K562 (cell line): Measurements from ENCODE around the gene NR4A2. TPM values are rescaled to one million over a fixed set of nuclear protein-coding genes. Genes with fewer than 3 reads are reported as not detected.

Source experiments
- ATAC-seq: fragments of 200-7000 bp; cut with Tn5 transposase; 3 replicates; pipeline ENCODE4 v1.9.1; 2020; ENCODE audit warnings: moderate library complexity
- BruUV-seq: library from RNA; stranded (reverse); fragments of 400-500 nt; replicated peaks from 2 replicates; lab custom pipeline; 2021; lab: Mats Ljungman, UMichigan
- CTCF ChIA-PET: fragments of 300-600 bp; formaldehyde crosslinking; extraction: SDS; loops from one replicate; lab custom pipeline; 2021; ENCODE audit warnings: low intra/inter-chr PET ratio; lab: Yijun Ruan, JAX
- POLR2A ChIA-PET: fragments of 300-600, 350-650 bp; sonication (Branson Sonifier 250); formaldehyde crosslinking; extraction: SDS; loops from one replicate; lab custom pipeline; 2021; ENCODE audit warnings: antibody characterized with exemption, inconsistent platforms; lab: Yijun Ruan, JAX
- DNase-seq, 4 experiments: peaks; one replicate each; pipeline versions ENCODE4 v3.0.0 to v3.0.0-alpha.2; 2011 to 2018; ENCODE audit warnings: low spot score in 3 of 4, mixed read lengths in 3 of 4; ENCODE audit errors: extremely low read depth in 1 of 4
- FAIRE-seq: peaks from 2 replicates; lab custom pipeline; 2011; peaks lifted over from hg19 to GRCh38; lab: Jason Lieb, UNC
- H2AFZ ChIP-seq: 2 replicates; pipeline ENCODE4 v1.6.0; 2011; ENCODE audit warnings: low read depth, low read length, control low read depth, inconsistent platforms
- H3K27ac ChIP-seq: fragments of 200-600 bp; 3 replicates; pipeline ENCODE4 v1.8.0; 2011; ENCODE audit warnings: low read depth, mild to moderate bottlenecking, control low read depth, inconsistent platforms, low read length, moderate library complexity, mixed read lengths; ENCODE audit errors: extremely low read depth
- H3K27me3 ChIP-seq, 2 experiments: fragments of 300-600 bp in 1 of 2; 2 replicates in 1 of 2; 3 replicates in 1 of 2; pipeline versions ENCODE4 v1.6.0 to v1.8.0; 2011; ENCODE audit warnings: inconsistent platforms in 2 of 2, low read length in 2 of 2, mild to moderate bottlenecking in 1 of 2, mixed read lengths in 1 of 2, moderate library complexity in 1 of 2; ENCODE audit not compliant: control insufficient read depth in 2 of 2, insufficient read depth in 2 of 2
- H3K36me3 ChIP-seq: fragments of 300-600 bp; 3 replicates; pipeline ENCODE4 v1.8.0; 2011; ENCODE audit warnings: mild to moderate bottlenecking, low read length, inconsistent platforms; ENCODE audit not compliant: control insufficient read depth, insufficient read depth
- H3K4me1 ChIP-seq, 2 experiments: fragments of 200-600 bp in 1 of 2; replicated peaks in 1 of 2; 2 replicates in 1 of 2; 3 replicates in 1 of 2; pipeline versions ENCODE4 v1.5.1 to v1.8.0; 2011; ENCODE audit warnings: inconsistent platforms in 2 of 2, low read length in 2 of 2, mild to moderate bottlenecking in 1 of 2, mixed read lengths in 1 of 2, moderate library complexity in 1 of 2; ENCODE audit not compliant: control insufficient read depth in 2 of 2, insufficient read depth in 2 of 2
- H3K4me2 ChIP-seq: 2 replicates; pipeline ENCODE4 v1.6.1; 2011; ENCODE audit warnings: low read length, control low read depth, inconsistent platforms, mixed read lengths; ENCODE audit not compliant: insufficient read depth
- H3K4me3 ChIP-seq: fragments of 200-600 bp; sonication (generic), shearing (Covaris generic); 2 replicates; pipeline ENCODE4 v1.5.1; 2016; ENCODE audit warnings: control low read depth, inconsistent platforms
- H3K79me2 ChIP-seq: fragments of 200-600 bp; 3 replicates; pipeline ENCODE4 v1.8.0; 2011; ENCODE audit warnings: low read length, inconsistent platforms; ENCODE audit not compliant: control insufficient read depth, insufficient read depth
- H3K9ac ChIP-seq, 2 experiments: 2 replicates each; pipeline versions ENCODE4 v1.6.0 to v1.6.1; 2011; ENCODE audit warnings: low read depth in 2 of 2, low read length in 2 of 2, control low read depth in 1 of 2, inconsistent platforms in 1 of 2, mild to moderate bottlenecking in 1 of 2, mixed read lengths in 1 of 2; ENCODE audit not compliant: insufficient read depth in 1 of 2
- H3K9me1 ChIP-seq: one replicate; pipeline ENCODE4 v1.6.0; 2011; ENCODE audit warnings: inconsistent platforms, mild to moderate bottlenecking, low read length, moderate library complexity; ENCODE audit not compliant: control insufficient read depth, insufficient read depth
- H3K9me3 ChIP-seq: replicated peaks from 2 replicates; pipeline ENCODE4 v1.5.1; 2011; ENCODE audit warnings: low read depth, low read length, inconsistent platforms; ENCODE audit not compliant: control insufficient read depth, insufficient read depth
- H4K20me1 ChIP-seq: replicated peaks from 2 replicates; pipeline ENCODE4 v1.6.1; 2011; ENCODE audit warnings: low read length, inconsistent platforms, mixed read lengths; ENCODE audit not compliant: control insufficient read depth, insufficient read depth
- CEBPB ChIP-seq: fragments of 450-650 bp; IDR thresholded peaks from 2 replicates; pipeline ENCODE4 v1.6.1; 2016; ENCODE audit warnings: missing genetic modification characterization, missing compliant biosample characterization
- DACH1 ChIP-seq: fragments of 450-650 bp; IDR thresholded peaks from 2 replicates; pipeline ENCODE4 v1.6.1; 2018; ENCODE audit not compliant: partially characterized antibody
- ELF1 ChIP-seq: fragments of 200-800 bp; sonication (Bioruptor generic); IDR thresholded peaks from 2 replicates; pipeline ENCODE4 v1.6.1; 2016; ENCODE audit warnings: missing genetic modification characterization, missing compliant biosample characterization
- HDAC2 ChIP-seq: fragments of 450-650 bp; IDR thresholded peaks from 2 replicates; pipeline ENCODE4 v1.6.1; 2016; ENCODE audit warnings: mild to moderate bottlenecking
- JUND ChIP-seq, 2 experiments: IDR thresholded peaks; 2 replicates in 1 of 2; 3 replicates in 1 of 2; pipeline ENCODE4 v1.6.1; 2011; ENCODE audit warnings: borderline replicate concordance in 2 of 2, low read depth in 2 of 2, low read length in 2 of 2, improper control_type of control experiment in 1 of 2, missing biosample characterization in 1 of 2, missing genetic modification characterization in 1 of 2, missing genetic modification reagents in 1 of 2
- MCM7 ChIP-seq, 2 experiments: fragments of 450-650 bp; IDR thresholded peaks; 2 replicates each; pipeline ENCODE4 v1.6.1; 2016 to 2018
- NFE2L1 ChIP-seq: fragments of 450-650 bp; IDR thresholded peaks from 2 replicates; pipeline ENCODE4 v1.6.1; 2016; ENCODE audit warnings: missing genetic modification characterization, low read depth, mild to moderate bottlenecking, missing compliant biosample characterization, moderate library complexity, borderline replicate concordance
- POLR2AphosphoS2 ChIP-seq: IDR thresholded peaks from 2 replicates; pipeline ENCODE4 v1.6.1; 2012; ENCODE audit warnings: low read length, improper control_type of control experiment
- RAD51 ChIP-seq: fragments of 450-650 bp; IDR thresholded peaks from 2 replicates; pipeline ENCODE4 v1.7.1; 2016; ENCODE audit warnings: low read depth, mild to moderate bottlenecking, borderline replicate concordance
- SRSF1 ChIP-seq: fragments of 200-400 bp; formaldehyde crosslinking; IDR thresholded peaks from 2 replicates; pipeline ENCODE4 v1.6.1; 2017; ENCODE audit warnings: mild to moderate bottlenecking, low read depth, low read length, moderate library complexity
- SRSF3 ChIP-seq: fragments of 200-400 bp; formaldehyde crosslinking; IDR thresholded peaks from 2 replicates; pipeline ENCODE4 v1.6.1; 2016; ENCODE audit warnings: mild to moderate bottlenecking, low read length, moderate library complexity; ENCODE audit not compliant: insufficient read depth
- SUPT5H ChIP-seq: fragments of 450-650 bp; IDR thresholded peaks from 2 replicates; pipeline ENCODE4 v1.6.1; 2016
- TAF9B ChIP-seq: fragments of 450-650 bp; IDR thresholded peaks from 2 replicates; pipeline ENCODE4 v1.6.1; 2018; ENCODE audit warnings: mild to moderate bottlenecking; ENCODE audit not compliant: partially characterized antibody
- TBP ChIP-seq: optimal IDR thresholded peaks from 2 replicates; pipeline ENCODE3; 2011; ENCODE audit warnings: low read depth, low read length, improper control_type of control experiment
- ZNF212 ChIP-seq: fragments of 450-650 bp; formaldehyde crosslinking; IDR thresholded peaks from 2 replicates; pipeline ENCODE4 v1.4.0; 2020; ENCODE audit warnings: mild to moderate bottlenecking
- ZNF23 ChIP-seq: fragments of 250-450 bp; sonication (Bioruptor Pico); IDR thresholded peaks from 2 replicates; pipeline ENCODE4 v1.4.0; 2020; ENCODE audit warnings: mild to moderate bottlenecking
- ZNF586 ChIP-seq: fragments of 450-650 bp; formaldehyde crosslinking; conservative IDR thresholded peaks from 2 replicates; pipeline ENCODE4 v1.4.0; 2020; ENCODE audit warnings: mild to moderate bottlenecking, moderate library complexity
- ZNF696 ChIP-seq: fragments of 250-450 bp; sonication (Bioruptor Pico); conservative IDR thresholded peaks from 2 replicates; pipeline ENCODE4 v1.4.0; 2020; ENCODE audit warnings: mild to moderate bottlenecking, moderate library complexity
- WGBS: fragments of 100-300 bp; shearing (Covaris generic); methylation state at CpG from one replicate; pipeline ENCODE4 v1.1.6; 2016; ENCODE audit warnings: low coverage, mixed read lengths; ENCODE audit not compliant: insufficient coverage; ENCODE audit errors: missing lambda C conversion rate; 5-methylcytosine and 5-hydroxymethylcytosine counted together
- in situ Hi-C: fragments of 300-500 bp; cut with MboI; formaldehyde crosslinking; loops from 4 replicates; pipeline ENCODE4 v1.15.0; 2018; ENCODE audit warnings: inconsistent platforms, mixed read lengths
- intact Hi-C: fragments of 100-400 bp; cut with micrococcal nuclease; formaldehyde crosslinking; loops from 2 replicates; pipeline ENCODE4 v1.14.2; 2022
- polyA plus RNA-seq, 8 experiments: library from polyadenylated mRNA; depleted of rRNA in 4 of 8; stranded (reverse) in 5 of 8; unstranded in 3 of 8; fragments of >200 nt; fragmentation: Nextera tagmentation in 2 of 8; fragmentation: Illumina TruSeq in 1 of 8; extraction: Ambion mirVana in 2 of 8; extraction: Trizol in 1 of 8; gene quantifications; 2 replicates each; pipeline versions ENCODE4 v1.2.1 to v1.2.3, GENCODE V29; 2011 to 2014; ENCODE audit warnings: inconsistent platforms in 1 of 8, missing spikeins in 1 of 8
- total RNA-seq, 7 experiments: library from RNA; depleted of rRNA in 6 of 7; stranded (reverse); fragments of >200 nt in 6 of 7; fragmentation: Illumina TruSeq in 2 of 7; extraction: Trizol in 2 of 7; gene quantifications; 2 replicates each; pipeline versions ENCODE4 v1.2.1 to v1.2.3, GENCODE V29; 2011 to 2021; ENCODE audit warnings: low replicate concordance in 1 of 7
- TF ChIP-seq, protein P1 (sequence below), 2 experiments: IDR thresholded peaks; 2 replicates each; pipeline ENCODE4 v1.6.1; 2011; ENCODE audit warnings: borderline replicate concordance in 1 of 2, control low read depth in 1 of 2, low read depth in 1 of 2, low read length in 1 of 2, mild to moderate bottlenecking in 1 of 2, mixed read lengths in 1 of 2, moderate library complexity in 1 of 2; ENCODE audit not compliant: insufficient read depth in 1 of 2, insufficient read length in 1 of 2, poor library complexity in 1 of 2, severe bottlenecking in 1 of 2; ENCODE audit errors: extremely low read depth in 1 of 2

Gene NR4A2
- total and polyA plus RNA-seq, 9 of the 15 experiments (the other 6 are each of a cell fraction or from before 2014, with no cell fraction given) = 0.94 to 5.1 (median 1.3) TPM

GRCh38 chr2:156340377-156340776, 7.9 kb upstream of the NR4A2 start:
- peaks cover 46% of the 10 kb centered on the region; the same call in 2 of the 3 replicates for H3K79me2 ChIP-seq
- in situ Hi-C loops = loop anchor here (25.0 kb wide), 1 partner anchor 872 kb away; no protein-coding TSS in a partner anchor
- intact Hi-C loops = loop anchor here (2.0 kb wide), 1 partner anchor 96 kb away; the partner anchor contains the start of gene GPD2
- CTCF ChIA-PET = no interaction called here
- FAIRE-seq (no peak), ATAC-seq (peak; percentile 4; the same call in 2 of the 3 replicates), DNase-seq (peak in 1 of 4 experiments; percentile 64)
- no peaks in the 10 kb centered on the region; the same call in 2 of the 3 replicates for H3K36me3 ChIP-seq
- H3K4me3 ChIP-seq = peak overlapping the region; percentile 88
- peaks cover 6 to 30% of the 10 kb centered on the region in 2 experiments; a peak in 4 of 5 replicates for H3K4me1 ChIP-seq
- peak overlapping the region; percentile 98 for H3K27ac ChIP-seq
- H3K9me3 ChIP-seq = no peaks in the 10 kb centered on the region
- no peaks in the 10 kb centered on the region for H3K9me1 ChIP-seq
- POLR2A ChIA-PET = interaction anchor here (1.0 to 1.7 kb wide), 6 partner anchors 11 to 921 kb away, joined by 3 to 6 read pairs (median 4); no protein-coding TSS in a partner anchor
- H3K27me3 ChIP-seq = no peaks in the 10 kb centered on the region
- H2AFZ ChIP-seq = peak overlapping the region; percentile 87
- WGBS = 8% methylated on average over 1 of the region's 1 CpG
- peak overlapping the region; percentile 97 for H3K4me2 ChIP-seq
- peak overlapping the region in 1 of 2 experiments; percentile 94; a peak in 2 of 4 replicates for H3K9ac ChIP-seq
- no peaks in the 10 kb centered on the region for H4K20me1 ChIP-seq
- no TSS peak for BruUV-seq
- 0 out of 2 replicates have a peak, but pooled peaks have one; percentile 31 for TF ChIP-seq POLR2AphosphoS2
- TF ChIP-seq JUND (IDR thresholded peaks at IDR 0.05; ENCODE audit: borderline replicate concordance, low read depth, low read length) = no peak
- 0 out of 3 replicates have a peak, but pooled peaks have one; percentile 3 for TF ChIP-seq JUND (tag; IDR thresholded peaks at IDR 0.05; ENCODE audit: borderline replicate concordance, low read depth, low read length)
- 0 out of 2 replicates have a peak, but pooled peaks have one; percentile 21 for TF ChIP-seq ZNF696 (CRISPR knock-in tag)
- TF ChIP-seq ZNF212 (CRISPR knock-in tag) = no peak
- no peak for TF ChIP-seq SRSF1
- no peak for TF ChIP-seq SRSF3
- 0 out of 2 replicates have a peak, but pooled peaks have one; percentile 3 for TF ChIP-seq ELF1 (tag)
- TF ChIP-seq DACH1 = peak; percentile 30
- no peak for TF ChIP-seq NFE2L1 (tag)
- TF ChIP-seq RAD51 = no peak
- TF ChIP-seq ZNF586 (CRISPR knock-in tag) = no peak
- TF ChIP-seq HDAC2 = no peak
- peak; percentile 15 for TF ChIP-seq TBP
- no peak for TF ChIP-seq CEBPB
- TF ChIP-seq TAF9B = no peak
- TF ChIP-seq MCM7 (IDR thresholded peaks at IDR 0.05) = no peak
- TF ChIP-seq, protein P1, sequence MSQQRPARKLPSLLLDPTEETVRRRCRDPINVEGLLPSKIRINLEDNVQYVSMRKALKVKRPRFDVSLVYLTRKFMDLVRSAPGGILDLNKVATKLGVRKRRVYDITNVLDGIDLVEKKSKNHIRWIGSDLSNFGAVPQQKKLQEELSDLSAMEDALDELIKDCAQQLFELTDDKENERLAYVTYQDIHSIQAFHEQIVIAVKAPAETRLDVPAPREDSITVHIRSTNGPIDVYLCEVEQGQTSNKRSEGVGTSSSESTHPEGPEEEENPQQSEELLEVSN (IDR thresholded peaks at IDR 0.05; ENCODE audit: borderline replicate concordance in 1 of 2, extremely low read depth in 1 of 2, insufficient read depth in 1 of 2, insufficient read length in 1 of 2, low read depth in 1 of 2, low read length in 1 of 2, poor library complexity in 1 of 2, severe bottlenecking in 1 of 2) = no peak
- no peak for TF ChIP-seq SUPT5H
- TF ChIP-seq ZNF23 (CRISPR knock-in tag) = 0 out of 2 replicates have a peak, but pooled peaks have one; percentile 27
